GM12878 (cell line): ENCODE data around the gene GAPDHS. TPM values are rescaled to one million over a fixed set of nuclear protein-coding genes. Genes with fewer than 3 reads are reported as not detected.

Source experiments
- ATAC-seq: fragments of 200-7000 bp; cut with Tn5 transposase; 3 replicates; pipeline ENCODE4 v1.9.1; 2020; ENCODE audit warnings: mild to moderate bottlenecking, moderate library complexity
- BruUV-seq: library from RNA; stranded (reverse); fragments of 400-500 nt; replicated peaks from 2 replicates; lab custom pipeline; 2021; lab: Mats Ljungman, UMichigan
- CTCF ChIA-PET: fragments of 300-600 bp; sonication (Branson Sonifier 250); formaldehyde crosslinking; extraction: SDS; loops from one replicate; lab custom pipeline; 2021; ENCODE audit warnings: inconsistent platforms; lab: Yijun Ruan, JAX
- POLR2A ChIA-PET: fragments of 350-600 bp; formaldehyde crosslinking; extraction: SDS; loops from one replicate; lab custom pipeline; 2021; ENCODE audit warnings: inconsistent platforms; lab: Charles Lee
- RAD21 ChIA-PET: fragments of 300-600 bp; sonication (Branson Sonifier 250); formaldehyde crosslinking; loops from one replicate; lab custom pipeline; 2023; ENCODE audit warnings: antibody characterized with exemption; ENCODE audit not compliant: unreplicated experiment; lab: Charles Lee
- SMC1A ChIA-PET: fragments of 300-600 bp; sonication (Branson Sonifier 250); formaldehyde crosslinking; loops from one replicate; lab custom pipeline; 2023; ENCODE audit not compliant: unreplicated experiment, uncharacterized antibody; lab: Charles Lee
- DNase-seq: peaks from one replicate; pipeline ENCODE4 v3.0.0-alpha.2; 2011; ENCODE audit warnings: low read depth, low spot score
- FAIRE-seq: peaks from 3 replicates; lab custom pipeline; 2011; peaks lifted over from hg19 to GRCh38; lab: Jason Lieb, UNC
- H2AFZ ChIP-seq: 2 replicates; pipeline ENCODE4 v1.6.0; 2011; ENCODE audit warnings: low read depth, low read length, control low read depth; ENCODE audit not compliant: control insufficient read depth
- H3K27ac ChIP-seq: 2 replicates; pipeline ENCODE4 v1.5.1; 2011; ENCODE audit warnings: control low read depth; ENCODE audit not compliant: control insufficient read depth, insufficient read depth
- H3K27me3 ChIP-seq, 2 experiments: replicated peaks in 1 of 2; 2 replicates each; pipeline versions ENCODE4 v1.6.0 to v1.6.1; 2011; ENCODE audit warnings: low read length in 1 of 2; ENCODE audit not compliant: control insufficient read depth in 2 of 2, insufficient read depth in 2 of 2
- H3K36me3 ChIP-seq, 2 experiments: 2 replicates each; pipeline ENCODE4 v1.5.1; 2011; ENCODE audit warnings: low read length in 1 of 2; ENCODE audit not compliant: control insufficient read depth in 2 of 2, insufficient read depth in 2 of 2
- H3K4me1 ChIP-seq: 2 replicates; pipeline ENCODE4 v1.6.1; 2011; ENCODE audit warnings: mild to moderate bottlenecking, low read length, moderate library complexity, mixed read lengths; ENCODE audit not compliant: control insufficient read depth, insufficient read depth
- H3K4me2 ChIP-seq: 2 replicates; pipeline ENCODE4 v1.6.0; 2011; ENCODE audit warnings: control low read depth; ENCODE audit not compliant: control insufficient read depth, insufficient read depth
- H3K4me3 ChIP-seq: fragments of 200-600 bp; sonication (generic); 2 replicates; pipeline ENCODE4 v1.5.1; 2016
- H3K79me2 ChIP-seq: 2 replicates; pipeline ENCODE4 v1.6.0; 2011; ENCODE audit warnings: low read length; ENCODE audit not compliant: control insufficient read depth, insufficient read depth
- H3K9ac ChIP-seq: 2 replicates; pipeline ENCODE4 v1.8.0; 2011; ENCODE audit warnings: low read length, control low read depth, mixed read lengths; ENCODE audit not compliant: control insufficient read depth, insufficient read depth
- H3K9me3 ChIP-seq: replicated peaks from 3 replicates; pipeline ENCODE4 v1.5.1; 2011; ENCODE audit warnings: mild to moderate bottlenecking, low read length; ENCODE audit not compliant: control insufficient read depth, insufficient read depth
- H4K20me1 ChIP-seq: 2 replicates; pipeline ENCODE4 v1.6.0; 2011; ENCODE audit not compliant: control insufficient read depth, insufficient read depth
- DPF2 ChIP-seq: fragments of 450-650 bp; IDR thresholded peaks from 2 replicates; pipeline ENCODE4 v1.6.1; 2017; ENCODE audit warnings: mild to moderate bottlenecking
- MXI1 ChIP-seq: fragments of 150-350 bp; IDR thresholded peaks from 2 replicates; pipeline ENCODE4 v1.6.1; 2011; ENCODE audit warnings: low read depth, mild to moderate bottlenecking, inconsistent platforms, low read length, improper control_type of control experiment
- PAX8 ChIP-seq: fragments of 450-650 bp; IDR thresholded peaks from 2 replicates; pipeline ENCODE4 v1.6.1; 2017; ENCODE audit warnings: mild to moderate bottlenecking, moderate library complexity
- POLR2A ChIP-seq: IDR thresholded peaks from 2 replicates; pipeline ENCODE4 v1.6.1; 2011; ENCODE audit warnings: low read depth, mild to moderate bottlenecking, low read length
- RELB ChIP-seq: fragments of 450-650 bp; IDR thresholded peaks from 2 replicates; pipeline ENCODE4 v1.6.1; 2017; ENCODE audit warnings: low read depth, mild to moderate bottlenecking, moderate library complexity
- SIX5 ChIP-seq: IDR thresholded peaks from 2 replicates; pipeline ENCODE4 v1.6.1; 2011; ENCODE audit warnings: mild to moderate bottlenecking, low read depth, low read length, moderate library complexity; ENCODE audit not compliant: severe bottlenecking
- TBL1XR1 ChIP-seq: IDR thresholded peaks from 2 replicates; pipeline ENCODE4 v1.6.1; 2012; ENCODE audit warnings: low read depth, low read length, improper control_type of control experiment
- TCF3 ChIP-seq: IDR thresholded peaks from 2 replicates; pipeline ENCODE4 v1.6.1; 2012; ENCODE audit warnings: low read depth, mild to moderate bottlenecking, low read length, borderline replicate concordance; ENCODE audit not compliant: insufficient read depth
- YBX1 ChIP-seq: fragments of 450-650 bp; IDR thresholded peaks from 2 replicates; pipeline ENCODE4 v1.6.1; 2016; ENCODE audit warnings: antibody characterized with exemption
- WGBS: methylation state at CpG from one replicate; pipeline ENCODE4 v1.1.6; 2016; ENCODE audit warnings: low lambda C conversion rate; ENCODE audit not compliant: insufficient replicate concordance, insufficient coverage; ENCODE audit errors: missing lambda C conversion rate; 5-methylcytosine and 5-hydroxymethylcytosine counted together
- in situ Hi-C: fragments of 300-500 bp; cut with MboI; formaldehyde crosslinking; loops from 9 replicates; pipeline ENCODE4 v1.14.3; 2018; ENCODE audit warnings: mixed read lengths
- intact Hi-C: fragments of 100-400 bp; cut with micrococcal nuclease; formaldehyde crosslinking; loops from one replicate; pipeline ENCODE4 v1.14.2; 2022; ENCODE audit not compliant: unreplicated experiment
- polyA plus RNA-seq, 11 experiments: library from polyadenylated mRNA; depleted of rRNA in 4 of 11; unstranded in 6 of 11; stranded (reverse) in 5 of 11; fragments of >200 nt; fragmentation: Nextera tagmentation in 4 of 11; fragmentation: Illumina TruSeq in 1 of 11; extraction: Ambion mirVana in 4 of 11; extraction: Trizol in 1 of 11; gene quantifications; 1 replicate in 1 of 11; 2 replicates in 10 of 11; pipeline versions ENCODE4 v1.2.1 to v1.2.3, GENCODE V29; 2011 to 2016; ENCODE audit warnings: inconsistent platforms in 2 of 11, missing spikeins in 2 of 11, low read depth in 1 of 11
- total RNA-seq, 4 experiments: library from RNA; depleted of rRNA in 3 of 4; stranded (reverse); fragments of >200 nt in 3 of 4; fragmentation: Illumina TruSeq in 1 of 4; extraction: Trizol in 1 of 4; gene quantifications; 2 replicates each; pipeline versions ENCODE4 v1.2.1 to v1.2.3, GENCODE V29; 2013 to 2021

Gene GAPDHS
- total and polyA plus RNA-seq, 10 of the 15 experiments (the other 5 are each of a cell fraction or from before 2014, with no cell fraction given): 0.08 TPM; not detected in 9

- CTCF ChIA-PET: interaction anchor here (1.1 kb wide), 1 partner anchor 150 kb away, joined by 3 read pairs; no protein-coding TSS in a partner anchor
- WGBS: 35% methylated on average over 4 of the region's 4 CpGs
Measured at GRCh38 chr19:35502751-35503150, 30.5 kb upstream of the GAPDHS start.

More at GRCh38 chr19:35502751-35503150, 30.5 kb upstream of the GAPDHS start:
- Histone ChIP-seq H3K4me2 (no peak overlapping the region), H3K9me3 (no peaks in the 10 kb centered on the region), H4K20me1 (no peaks in the 10 kb centered on the region), H3K36me3 (no peaks in the 10 kb centered on the region), H2AFZ (no peak overlapping the region), H3K4me3 (no peak overlapping the region), H3K9ac (no peak overlapping the region), H3K27me3 (no peaks in the 10 kb centered on the region), H3K79me2 (no peaks in the 10 kb centered on the region), H3K27ac (no peak overlapping the region), H3K4me1 (peaks cover 10% of the 10 kb centered on the region)
- ChIA-PET RAD21 (no interaction called here), SMC1A (interaction anchor here (1.4 kb wide), 1 partner anchor 149 kb away, joined by 3 read pairs; no protein-coding TSS in a partner anchor), POLR2A (interaction anchor here (0.7 kb wide), 1 partner anchor 15 kb away, joined by 5 read pairs; no protein-coding TSS in a partner anchor)
- TF ChIP-seq DPF2 (no peak), TBL1XR1 (no peak), SIX5 (no peak), POLR2A (no peak), PAX8 (no peak), TCF3 (no peak), MXI1 (no peak), RELB (no peak), YBX1 (no peak)
- ATAC-seq (no peak), DNase-seq (no peak), FAIRE-seq (no peak)
- in situ Hi-C loops (no loop called here), intact Hi-C loops (no loop called here)
- BruUV-seq: no TSS peak
